ENCODE data around the gene BCL11A. TPM values are rescaled to one million over a fixed set of nuclear protein-coding genes. Genes with fewer than 3 reads are reported as not detected.

The BCL11A gene
- total and polyA plus RNA-seq, 2 of the 13 experiments (the other 11 are each of a cell fraction or from before 2014, with no cell fraction given) = not detected

- in situ Hi-C loops (cut with HindIII; ENCODE audit: extremely low pct_ligation_motif_present, low pct_unique_long_range_greater_than_20kb) = loop anchor here (10.0 to 25.0 kb wide), 3 partner anchors 1287 to 1819 kb away; no protein-coding TSS in a partner anchor
- intact Hi-C loops (cut with micrococcal nuclease; ENCODE audit: unreplicated experiment) = loop anchor here (1.0 to 5.0 kb wide), 4 partner anchors 21 to 1819 kb away; no protein-coding TSS in a partner anchor
- Histone ChIP-seq H3K4me2 (ENCODE audit: low read depth, low read length) (peak overlapping the region; percentile 60), H3K4me1 (ENCODE audit: insufficient read depth, low read length) (0 out of 2 replicates have a peak, but pooled peaks cover 9% of the 10 kb centered on the region), H4K20me1 (ENCODE audit: insufficient read depth, low read length) (no peaks in the 10 kb centered on the region), H3K4me3 (replicated peaks in 1 of 3; ENCODE audit: insufficient read depth in 1 of 3, low read depth in 2 of 3, low read length in 3 of 3) (peak overlapping the region in 1 of 3 experiments; percentile 47; a peak in 1 of 6 replicates), H3K9ac (ENCODE audit: insufficient read depth, low read depth, low read length) (no peak overlapping the region), H3K27ac (ENCODE audit: extremely low read length, insufficient read depth, low read length) (no peak overlapping the region), H3K36me3 (replicated peaks in 1 of 2; ENCODE audit: control insufficient read depth in 1 of 2, insufficient read depth in 2 of 2, low read length in 2 of 2) (no peaks in the 10 kb centered on the region), H3K27me3 (ENCODE audit: control insufficient read depth in 1 of 2, insufficient read depth in 2 of 2, low read length in 2 of 2) (peaks cover 6 to 61% of the 10 kb centered on the region in 2 experiments; a peak in 4 of 5 replicates), H3K79me2 (ENCODE audit: insufficient read depth, low read length) (no peaks in the 10 kb centered on the region), H3K9me3 (ENCODE audit: low read length) (no peaks in the 10 kb centered on the region), H2AFZ (ENCODE audit: low read length) (no peak overlapping the region)
- 15% methylated on average over 16 of the region's 59 CpGs for WGBS (ENCODE audit: low lambda C conversion rate)
- ATAC-seq (peak; percentile 98), FAIRE-seq (peak; percentile 18), DNase-seq (ENCODE audit: low spot score) (peak; percentile 36)
- ChIA-PET CTCF (ENCODE audit: low intra/inter-chr PET ratio, low total read pairs) (interaction anchor here (0.8 to 2.0 kb wide), 5 partner anchors 22 to 1820 kb away, joined by 3 to 11 read pairs (median 5); partner anchors contain the start of gene BCL11A), POLR2A (no interaction called here)
- BruUV-seq (replicated peaks) = no TSS peak
- TF ChIP-seq TSC22D2 (CRISPR knock-in tag; IDR thresholded peaks at IDR 0.05; ENCODE audit: borderline replicate concordance) (peak; percentile 78; the same call in 1 of the 2 replicates), ZNF264 (CRISPR knock-in tag; IDR thresholded peaks at IDR 0.05) (no peak), ZNF83 (CRISPR knock-in tag; IDR thresholded peaks at IDR 0.05; ENCODE audit: borderline replicate concordance) (no peak), CBFB (CRISPR knock-in tag; IDR thresholded peaks at IDR 0.05) (0 out of 2 replicates have a peak, but pooled peaks have one; percentile 63), MAZ (IDR thresholded peaks at IDR 0.05; ENCODE audit: borderline replicate concordance, low read depth, low read length) (0 out of 2 replicates have a peak, but pooled peaks have one; percentile 31), MAZ (CRISPR knock-in tag; IDR thresholded peaks at IDR 0.05; ENCODE audit: low read depth) (peak; percentile 43; the same call in 1 of the 2 replicates), UBTF (CRISPR knock-in tag; IDR thresholded peaks at IDR 0.05) (peak; percentile 39; the same call in 1 of the 2 replicates), ZNF691 (CRISPR knock-in tag; IDR thresholded peaks at IDR 0.05; ENCODE audit: borderline replicate concordance, low read depth) (0 out of 2 replicates have a peak, but pooled peaks have one; percentile 69), ZNF564 (CRISPR knock-in tag; IDR thresholded peaks at IDR 0.05) (no peak), ZFP91 (CRISPR knock-in tag; IDR thresholded peaks at IDR 0.05; ENCODE audit: borderline replicate concordance) (0 out of 2 replicates have a peak, but pooled peaks have one; percentile 16), FOXK1 (CRISPR knock-in tag; IDR thresholded peaks at IDR 0.05; ENCODE audit: borderline replicate concordance, low read depth) (0 out of 2 replicates have a peak, but pooled peaks have one; percentile 24), BHLHE40 (IDR thresholded peaks at IDR 0.05; ENCODE audit: low read length) (0 out of 2 replicates have a peak, but pooled peaks have one; percentile 36), ELF3 (CRISPR knock-in tag; IDR thresholded peaks at IDR 0.05) (peak; percentile 54; the same call in 1 of the 2 replicates), STAG1 (CRISPR knock-in tag; IDR thresholded peaks at IDR 0.05) (peak; percentile 96), CCDC6 (CRISPR knock-in tag; IDR thresholded peaks at IDR 0.05) (0 out of 2 replicates have a peak, but pooled peaks have one; percentile 65), FOXO1 (CRISPR knock-in tag; IDR thresholded peaks at IDR 0.05) (peak; percentile 36; the same call in 1 of the 2 replicates), ZNF101 (CRISPR knock-in tag; IDR thresholded peaks at IDR 0.05; ENCODE audit: borderline replicate concordance, low read depth) (no peak), MEIS2 (CRISPR knock-in tag; IDR thresholded peaks at IDR 0.05) (0 out of 2 replicates have a peak, but pooled peaks have one; percentile 51)
Observed at GRCh38 chr2:60581433-60582282, 28.2 kb upstream of the BCL11A start.

Measured in HepG2 (cell line).